ELR (cell line): ENCODE results near the gene PTPRU.

Experiments used
- DNase-seq: peaks from one replicate; pipeline ENCODE4 v3.0.0-alpha.2; 2015; ENCODE audit warnings: low read depth

Gene PTPRU

DNA sequence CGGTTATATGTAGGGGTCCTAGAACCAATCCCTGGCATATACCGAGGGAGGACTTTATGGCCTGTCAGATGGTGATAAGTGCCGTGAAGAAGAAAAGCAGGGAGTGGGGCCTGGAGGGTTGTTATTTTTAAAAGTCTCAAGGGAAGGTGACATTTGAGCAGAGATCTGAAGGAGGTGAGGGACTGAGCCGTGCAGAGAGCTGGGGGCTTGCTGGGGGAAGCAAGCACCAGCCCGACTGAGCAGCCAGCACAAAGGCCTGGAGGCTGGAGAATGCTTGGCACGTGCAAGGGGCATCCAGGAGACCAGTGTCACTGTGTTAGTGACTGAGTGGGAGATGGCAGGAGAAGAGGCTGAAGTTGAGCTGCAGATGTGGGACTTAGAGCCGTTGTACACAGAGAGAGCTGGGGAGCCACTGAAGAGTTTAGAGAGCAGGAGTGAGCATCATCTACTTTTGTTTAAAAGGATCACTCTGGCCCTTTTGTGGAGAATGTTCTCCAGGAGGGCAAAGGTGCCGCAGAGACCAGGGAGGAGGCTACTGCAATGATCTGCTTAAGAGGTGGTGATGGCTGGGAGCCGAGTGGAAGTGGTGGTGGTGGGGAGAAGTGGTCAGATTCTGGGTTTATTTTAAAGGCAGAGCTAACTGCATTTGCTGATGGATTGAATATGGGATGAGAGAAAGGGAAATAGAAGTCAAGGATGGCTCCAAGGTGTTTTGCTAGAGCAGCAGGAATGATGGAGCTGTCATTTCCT lies 31.2 kb downstream of the PTPRU start:
- no peak for DNase-seq

GRCh38 chr1:29269382-29269781 lies 33.1 kb downstream of the PTPRU start:
- DNase-seq: no peak

GRCh38 chr1:29270929-29271521 lies 34.7 kb downstream of the PTPRU start:
- DNase-seq: no peak

DNA sequence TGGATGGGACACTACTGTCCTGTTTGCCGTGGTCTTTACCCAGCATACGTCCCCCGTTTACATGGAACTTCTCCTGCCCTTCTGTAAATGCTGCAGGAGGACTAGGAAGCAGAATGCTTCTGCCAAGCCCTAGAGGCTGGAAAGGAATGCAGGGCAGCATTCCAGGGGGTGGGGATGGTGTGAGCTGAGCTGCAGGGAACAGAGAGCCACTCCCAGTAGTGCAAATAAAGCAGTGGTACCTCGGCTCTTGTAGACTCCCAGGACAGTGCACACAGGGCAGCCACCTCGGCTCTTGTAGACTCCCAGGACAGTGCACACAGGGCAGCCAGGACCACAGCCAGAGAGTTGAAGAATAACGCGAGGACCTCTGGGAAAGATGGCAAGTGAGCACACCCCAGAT lies 35.4 kb downstream of the PTPRU start:
- DNase-seq: peak; percentile 61

GRCh38 chr1:29272147-29272907 lies 36.0 kb downstream of the PTPRU start:
- DNase-seq: no peak

GRCh38 chr1:29275435-29275834 lies 39.1 kb downstream of the PTPRU start:
- no peak for DNase-seq

DNA sequence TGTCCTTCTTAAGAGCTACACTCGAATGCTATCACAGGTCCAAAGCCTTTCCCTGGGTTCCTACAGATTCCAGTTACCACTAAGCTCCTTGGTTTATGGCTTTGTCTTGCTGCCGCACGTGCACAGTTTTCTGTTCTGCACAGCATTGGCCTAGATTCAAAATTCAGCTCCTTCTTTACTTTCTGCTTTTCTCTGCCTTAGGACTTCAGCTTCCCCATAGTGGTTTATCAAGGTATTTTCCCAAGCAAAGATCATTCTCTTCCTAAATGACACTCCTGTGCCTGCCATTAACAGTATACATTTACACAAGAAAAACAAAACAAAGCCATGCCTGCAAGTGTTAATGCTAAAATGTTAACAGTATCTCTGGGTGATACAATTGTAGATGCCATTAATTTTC lies 41.8 kb downstream of the PTPRU start:
- DNase-seq: no peak

- no peak for DNase-seq
Observed at GRCh38 chr1:29279406-29279805, 43.1 kb downstream of the PTPRU start.

- DNase-seq: no peak
Observed at GRCh38 chr1:29279951-29280391, 43.6 kb downstream of the PTPRU start.

DNA sequence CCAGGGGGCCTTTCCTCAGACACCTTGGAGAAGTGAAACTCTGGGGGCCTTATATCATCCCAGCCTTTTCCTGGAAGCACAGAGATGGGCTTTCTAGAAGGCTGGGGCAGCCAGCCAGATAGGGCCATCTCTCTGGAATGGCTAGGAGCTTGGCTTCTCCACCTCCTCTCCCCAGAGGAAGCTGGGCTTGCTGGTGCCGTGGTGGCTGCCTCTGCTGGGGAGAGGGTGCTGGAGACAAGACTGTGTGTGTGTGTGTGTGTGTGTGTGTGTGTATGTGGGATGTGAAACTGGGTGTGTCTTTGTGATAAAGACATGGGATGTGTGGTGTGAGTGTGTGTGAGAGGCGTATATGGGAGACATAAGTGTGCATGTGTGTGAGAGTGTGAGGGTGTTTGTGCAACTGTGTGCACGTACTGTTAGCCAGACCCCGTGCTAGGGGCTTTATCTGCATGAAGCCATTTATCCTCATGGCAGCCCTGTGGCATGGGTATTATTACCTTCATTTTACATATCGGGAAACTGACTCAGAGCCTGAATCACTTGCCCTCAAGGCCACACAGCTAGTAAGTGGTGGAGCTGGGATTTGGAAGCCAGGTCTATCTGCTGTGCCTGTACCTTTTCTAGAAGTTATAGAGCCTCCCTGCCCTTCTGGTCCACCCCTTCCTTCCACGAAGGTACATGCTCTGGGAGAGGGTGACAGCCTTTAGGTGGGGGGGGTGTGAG lies 44.2 kb downstream of the PTPRU start:
- peak; percentile 78 for DNase-seq

DNA sequence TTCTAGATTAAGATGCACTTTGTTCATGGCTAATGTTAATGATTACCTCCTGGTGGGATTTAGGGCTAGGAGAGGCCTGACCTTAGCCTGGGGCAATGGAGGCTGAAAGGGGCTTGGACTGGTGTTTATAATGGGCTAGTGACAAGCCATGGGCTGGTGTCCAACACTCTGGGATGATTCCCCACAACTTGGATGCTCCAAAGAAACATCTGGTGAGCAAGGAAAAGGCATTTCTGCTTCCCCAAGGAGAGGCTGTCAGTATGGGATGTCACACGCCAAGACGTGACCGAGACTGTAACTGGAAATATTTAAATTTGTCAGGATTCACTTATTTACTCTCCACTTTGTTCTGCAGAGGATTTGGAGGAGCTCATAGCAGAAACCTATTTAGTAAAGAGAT lies 45.2 kb downstream of the PTPRU start:
- no peak for DNase-seq

DNA sequence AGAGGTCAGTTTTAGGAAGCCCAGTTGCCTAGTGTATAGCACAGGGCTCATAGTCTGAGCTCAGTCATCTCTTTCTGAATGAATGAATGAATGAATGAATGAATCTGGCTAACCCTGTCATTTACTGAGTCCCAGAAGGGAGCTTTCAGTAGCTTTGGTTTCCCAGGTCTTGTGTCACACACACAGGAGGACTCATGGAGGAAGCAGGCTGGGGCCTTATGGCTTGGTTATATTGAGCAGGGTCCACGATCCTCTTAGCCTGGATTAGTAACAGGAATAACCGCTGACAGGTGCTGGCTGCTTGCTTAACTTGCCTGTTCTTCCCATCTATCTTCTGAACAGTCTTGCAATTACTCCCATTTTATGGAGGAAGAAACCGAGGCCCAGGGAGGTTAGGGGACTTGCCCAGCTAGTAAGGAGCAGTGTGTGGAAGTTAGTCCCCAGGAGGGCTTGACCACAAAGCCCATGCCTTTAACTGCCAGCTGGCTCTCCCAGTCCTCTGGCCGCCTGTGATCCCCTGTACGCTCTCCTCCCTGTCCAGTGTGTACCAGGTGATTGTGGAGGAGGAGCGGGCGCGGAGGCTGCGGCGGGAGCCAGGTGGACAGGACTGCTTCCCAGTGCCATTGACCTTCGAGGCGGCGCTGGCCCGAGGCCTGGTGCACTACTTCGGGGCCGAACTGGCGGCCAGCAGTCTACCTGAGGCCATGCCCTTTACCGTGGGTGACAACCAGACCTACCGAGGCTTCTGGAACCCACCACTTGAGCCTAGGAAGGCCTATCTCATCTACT lies 46.0 kb downstream of the PTPRU start:
- no peak for DNase-seq

- peak; percentile 56 for DNase-seq
Observed at GRCh38 chr1:29282924-29283803, 46.8 kb downstream of the PTPRU start.

GRCh38 chr1:29283804-29284195 lies 47.5 kb downstream of the PTPRU start:
- DNase-seq: no peak

DNA sequence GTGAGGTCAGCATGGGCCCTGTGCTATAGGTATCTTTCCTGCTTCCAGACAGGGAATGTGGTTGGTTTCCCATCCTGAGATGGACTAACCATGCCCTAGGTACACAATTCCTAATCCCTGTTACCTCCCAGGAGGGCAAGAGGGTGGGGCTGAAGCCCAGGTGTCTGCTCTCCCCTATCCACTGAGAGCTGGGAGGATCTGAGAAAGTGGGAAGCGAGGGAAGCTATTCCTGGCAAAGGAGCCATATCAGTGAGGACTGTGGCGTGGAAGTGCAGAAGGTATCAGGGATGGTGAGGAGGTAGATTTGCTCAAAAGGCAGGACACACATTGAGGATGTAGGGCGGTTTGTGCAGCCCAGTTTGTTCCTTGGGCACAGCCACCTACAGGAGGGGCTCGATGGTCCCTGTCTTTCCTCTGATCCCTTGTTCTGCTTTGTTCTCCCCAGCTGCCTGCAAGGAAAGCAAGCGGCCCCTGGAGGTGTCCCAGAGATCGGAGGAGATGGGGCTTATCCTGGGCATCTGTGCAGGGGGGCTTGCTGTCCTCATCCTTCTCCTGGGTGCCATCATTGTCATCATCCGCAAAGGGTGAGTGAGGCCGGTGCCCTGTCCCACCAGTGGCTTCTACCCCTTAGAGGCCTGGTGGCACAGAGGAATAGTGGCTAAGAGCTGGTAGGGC lies 48.1 kb downstream of the PTPRU start:
- DNase-seq: no peak

- no peak for DNase-seq
Observed at GRCh38 chr1:29284961-29285560, 48.7 kb downstream of the PTPRU start.

- no peak for DNase-seq
Observed at GRCh38 chr1:29285771-29286170, 49.4 kb downstream of the PTPRU start.

DNA sequence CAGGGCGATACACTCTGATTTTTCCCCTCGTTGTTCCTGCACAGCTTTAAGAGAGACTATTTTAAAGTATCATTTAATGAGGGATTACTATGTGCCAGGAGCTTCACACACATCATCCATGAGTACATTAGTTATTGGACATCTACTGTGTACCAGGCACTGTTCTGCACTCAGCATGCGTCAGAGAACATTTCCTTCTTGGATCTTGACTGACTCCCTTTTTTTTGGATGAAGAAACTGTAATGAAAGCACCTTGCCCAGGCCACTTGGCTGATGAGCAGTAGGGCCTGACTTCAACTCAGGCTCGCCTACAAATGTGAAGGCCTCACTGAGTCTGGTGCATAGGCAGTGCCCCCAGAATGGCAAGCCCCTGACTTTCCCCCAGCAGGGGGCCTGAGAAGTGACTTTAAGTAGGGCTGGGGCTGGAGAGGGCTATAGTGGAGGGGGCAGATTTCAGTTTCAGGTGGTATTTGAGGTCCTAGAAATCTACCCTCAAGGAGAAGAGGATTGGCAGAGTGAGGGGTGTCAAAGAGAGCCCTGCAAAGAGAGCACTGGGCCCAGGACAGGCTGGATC lies 50.0 kb downstream of the PTPRU start:
- no peak for DNase-seq

GRCh38 chr1:29289493-29289892 lies 53.2 kb downstream of the PTPRU start:
- no peak for DNase-seq
